ENCODE data around the gene SPINK4. TPM values are rescaled to one million over a fixed set of nuclear protein-coding genes. Genes with fewer than 3 reads are reported as not detected.

The SPINK4 gene
- not detected in 2 replicates for total RNA-seq
- long read RNA-seq = 0 reads

- Mint-ChIP-seq H3K4me1 (ENCODE audit: unreplicated experiment) (no peaks in the 10 kb centered on the region), H3K36me3 (ENCODE audit: unreplicated experiment) (no peaks in the 10 kb centered on the region), H3K27me3 (ENCODE audit: unreplicated experiment) (peaks cover 11% of the 10 kb centered on the region), H3K9me3 (ENCODE audit: unreplicated experiment) (no peaks in the 10 kb centered on the region), H3K4me3 (ENCODE audit: unreplicated experiment) (no peak within 1 kb of the TSS), H3K27ac (ENCODE audit: unreplicated experiment) (no peak within 1 kb of the TSS)
- no peak for DNase-seq (ENCODE audit: extremely low spot score, unreplicated experiment)
- TF ChIP-seq, protein P1, sequence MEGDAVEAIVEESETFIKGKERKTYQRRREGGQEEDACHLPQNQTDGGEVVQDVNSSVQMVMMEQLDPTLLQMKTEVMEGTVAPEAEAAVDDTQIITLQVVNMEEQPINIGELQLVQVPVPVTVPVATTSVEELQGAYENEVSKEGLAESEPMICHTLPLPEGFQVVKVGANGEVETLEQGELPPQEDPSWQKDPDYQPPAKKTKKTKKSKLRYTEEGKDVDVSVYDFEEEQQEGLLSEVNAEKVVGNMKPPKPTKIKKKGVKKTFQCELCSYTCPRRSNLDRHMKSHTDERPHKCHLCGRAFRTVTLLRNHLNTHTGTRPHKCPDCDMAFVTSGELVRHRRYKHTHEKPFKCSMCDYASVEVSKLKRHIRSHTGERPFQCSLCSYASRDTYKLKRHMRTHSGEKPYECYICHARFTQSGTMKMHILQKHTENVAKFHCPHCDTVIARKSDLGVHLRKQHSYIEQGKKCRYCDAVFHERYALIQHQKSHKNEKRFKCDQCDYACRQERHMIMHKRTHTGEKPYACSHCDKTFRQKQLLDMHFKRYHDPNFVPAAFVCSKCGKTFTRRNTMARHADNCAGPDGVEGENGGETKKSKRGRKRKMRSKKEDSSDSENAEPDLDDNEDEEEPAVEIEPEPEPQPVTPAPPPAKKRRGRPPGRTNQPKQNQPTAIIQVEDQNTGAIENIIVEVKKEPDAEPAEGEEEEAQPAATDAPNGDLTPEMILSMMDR (IDR thresholded peaks at IDR 0.05) = no peak
Observed at GRCh38 chr9:33239921-33240320, at the start of gene SPINK4. Gene SPINK4 (plus strand): TSS chr9:33240167. CDS start chr9:33240209, 42 bp downstream.

DNA sequence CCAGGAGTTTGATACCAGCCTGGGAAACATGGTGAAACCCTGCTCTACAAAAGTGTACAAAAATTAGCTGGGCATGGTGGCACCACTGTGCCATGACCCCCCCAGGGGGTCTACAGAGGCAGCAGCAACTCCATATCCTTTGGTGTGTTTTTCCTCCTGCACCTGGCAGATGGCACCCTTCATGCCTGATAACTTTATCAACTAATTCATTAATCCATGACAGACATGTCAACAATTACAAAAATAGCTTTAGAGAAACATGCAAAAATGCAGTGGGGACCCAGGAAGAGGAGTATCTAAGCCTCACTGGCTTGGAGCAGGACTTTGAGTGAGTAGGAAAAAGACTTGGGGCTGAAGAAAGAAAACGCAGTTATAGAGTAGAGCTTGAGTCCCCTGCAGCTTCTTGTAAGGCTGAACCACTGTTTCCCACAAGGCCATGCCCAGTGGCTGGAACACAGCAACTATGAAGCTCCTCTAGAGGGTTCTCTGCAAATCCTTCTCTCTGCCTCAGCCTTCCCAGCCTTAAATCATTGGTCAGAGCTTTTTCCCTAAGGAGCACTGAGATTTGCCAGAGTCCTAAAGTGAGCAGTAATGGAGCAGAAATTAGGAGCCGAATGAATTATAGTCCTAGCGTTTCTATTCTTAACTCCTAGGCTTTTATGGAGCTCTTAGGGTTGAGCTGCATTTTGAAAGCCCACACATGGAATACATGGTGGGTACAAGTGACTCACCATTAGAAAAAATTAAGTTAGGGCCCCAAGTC lies 47.3 kb upstream of the SPINK4 start:
- H3K27ac Mint-ChIP-seq (ENCODE audit: unreplicated experiment) = no peak overlapping the region
- no peak for DNase-seq (ENCODE audit: extremely low spot score, unreplicated experiment)
- TF ChIP-seq, protein P1 (IDR thresholded peaks at IDR 0.05) = no peak

DNA sequence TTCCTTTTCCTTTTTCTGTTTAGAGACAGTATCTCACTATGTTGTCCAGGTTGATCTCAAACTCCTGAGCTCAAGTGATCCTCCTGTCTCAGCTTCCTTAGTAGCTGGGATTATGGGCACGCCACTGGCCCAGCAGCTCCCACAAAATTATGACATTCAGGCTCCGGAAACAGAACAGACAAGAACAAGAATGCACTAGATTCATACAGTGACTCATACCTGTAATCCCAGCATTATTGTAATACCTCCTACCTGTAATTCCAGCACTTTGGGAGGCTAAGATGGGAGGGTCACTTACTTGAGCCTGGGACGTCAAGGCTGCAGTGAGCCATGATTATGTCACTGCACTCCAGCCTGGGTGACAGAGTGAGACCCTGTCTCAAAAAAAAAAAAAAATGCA lies 46.1 kb upstream of the SPINK4 start:
- Mint-ChIP-seq H3K27ac (ENCODE audit: unreplicated experiment) (no peak overlapping the region), H3K9me3 (ENCODE audit: unreplicated experiment) (no peaks in the 10 kb centered on the region), H3K4me1 (ENCODE audit: unreplicated experiment) (peaks cover 16% of the 10 kb centered on the region), H3K4me3 (ENCODE audit: unreplicated experiment) (no peak overlapping the region), H3K27me3 (ENCODE audit: unreplicated experiment) (peaks cover 3% of the 10 kb centered on the region), H3K36me3 (ENCODE audit: unreplicated experiment) (no peaks in the 10 kb centered on the region)
- DNase-seq (ENCODE audit: extremely low spot score, unreplicated experiment) = no peak
- TF ChIP-seq, protein P1 (IDR thresholded peaks at IDR 0.05) = no peak

More for the DNA sequence above, 47.3 kb upstream of the SPINK4 start:
- Mint-ChIP-seq H3K4me3 (ENCODE audit: unreplicated experiment) (no peak overlapping the region), H3K4me1 (ENCODE audit: unreplicated experiment) (peaks cover 20% of the 10 kb centered on the region), H3K9me3 (ENCODE audit: unreplicated experiment) (no peaks in the 10 kb centered on the region), H3K27me3 (ENCODE audit: unreplicated experiment) (no peaks in the 10 kb centered on the region), H3K36me3 (ENCODE audit: unreplicated experiment) (no peaks in the 10 kb centered on the region)

- H3K36me3 Mint-ChIP-seq (ENCODE audit: unreplicated experiment) = no peaks in the 10 kb centered on the region
- H3K27ac Mint-ChIP-seq (ENCODE audit: unreplicated experiment) = no peak overlapping the region
- no peaks in the 10 kb centered on the region for H3K9me3 Mint-ChIP-seq (ENCODE audit: unreplicated experiment)
- H3K4me3 Mint-ChIP-seq (ENCODE audit: unreplicated experiment) = no peak overlapping the region
- peaks cover 6% of the 10 kb centered on the region for H3K4me1 Mint-ChIP-seq (ENCODE audit: unreplicated experiment)
- TF ChIP-seq, protein P1 (IDR thresholded peaks at IDR 0.05) = no peak
- peaks cover 3% of the 10 kb centered on the region for H3K27me3 Mint-ChIP-seq (ENCODE audit: unreplicated experiment)
- DNase-seq (ENCODE audit: extremely low spot score, unreplicated experiment) = no peak
Observed at GRCh38 chr9:33196736-33197135, 43.2 kb upstream of the SPINK4 start.

DNA sequence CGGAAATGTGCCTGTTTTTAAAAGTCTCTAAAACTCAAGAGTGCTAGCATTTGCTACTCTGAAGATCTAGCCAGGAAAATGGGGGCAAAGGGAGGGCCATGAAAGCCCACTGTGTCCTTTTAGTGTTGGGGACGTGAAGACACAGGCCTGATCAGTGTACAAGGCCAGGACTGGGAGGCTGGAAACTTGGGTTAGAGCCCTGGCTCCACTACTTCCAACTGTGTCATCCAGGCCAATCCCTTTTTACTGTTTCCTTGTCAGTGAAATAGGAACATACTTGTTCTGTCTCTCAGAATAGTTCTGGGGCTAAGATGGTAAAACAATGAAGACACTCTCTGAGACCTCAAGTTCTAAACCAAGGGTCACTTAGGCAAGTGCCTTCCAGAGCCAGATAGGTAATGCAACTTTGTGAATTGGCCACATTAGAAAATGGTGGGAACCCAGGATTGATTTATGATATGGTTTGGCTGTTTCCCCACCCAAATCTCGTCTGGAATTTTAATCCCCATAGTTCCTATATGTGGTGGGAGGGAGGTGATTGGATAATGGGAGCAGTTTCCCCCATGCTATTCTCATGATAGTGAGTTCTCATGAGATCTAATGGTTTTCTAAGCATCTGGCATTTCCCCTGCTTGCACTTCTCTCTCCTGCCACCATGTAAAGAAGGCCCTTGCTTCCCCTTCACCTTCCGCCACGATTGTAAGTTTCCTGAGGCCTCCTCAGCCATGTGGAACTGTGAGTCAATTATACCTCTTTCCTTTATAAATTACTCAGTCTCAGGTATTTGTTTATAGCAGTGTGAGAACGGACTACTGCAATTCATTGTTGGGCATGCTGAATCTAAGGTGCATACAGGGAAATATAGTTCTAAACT lies 42.5 kb upstream of the SPINK4 start:
- Mint-ChIP-seq H3K4me3 (ENCODE audit: unreplicated experiment) (no peak overlapping the region), H3K27ac (ENCODE audit: unreplicated experiment) (no peak overlapping the region), H3K27me3 (ENCODE audit: unreplicated experiment) (peaks cover 8% of the 10 kb centered on the region), H3K36me3 (ENCODE audit: unreplicated experiment) (no peaks in the 10 kb centered on the region), H3K9me3 (ENCODE audit: unreplicated experiment) (no peaks in the 10 kb centered on the region), H3K4me1 (ENCODE audit: unreplicated experiment) (peaks cover 6% of the 10 kb centered on the region)
- TF ChIP-seq, protein P1 (IDR thresholded peaks at IDR 0.05) = no peak
- no peak for DNase-seq (ENCODE audit: extremely low spot score, unreplicated experiment)

Data from osteocyte (in vitro differentiated cells).